GM18520 (cell line): ENCODE measurements around the gene LAMA4.

Source experiments
- ATAC-seq: cut with Tn5 transposase; IDR thresholded peaks from one replicate; pipeline ENCODE4 v1.9.1; 2021; ENCODE audit not compliant: unreplicated experiment

The LAMA4 gene

GRCh38 chr6:112245511-112246203, 8.7 kb downstream of the LAMA4 start:
- ATAC-seq = no peak

DNA sequence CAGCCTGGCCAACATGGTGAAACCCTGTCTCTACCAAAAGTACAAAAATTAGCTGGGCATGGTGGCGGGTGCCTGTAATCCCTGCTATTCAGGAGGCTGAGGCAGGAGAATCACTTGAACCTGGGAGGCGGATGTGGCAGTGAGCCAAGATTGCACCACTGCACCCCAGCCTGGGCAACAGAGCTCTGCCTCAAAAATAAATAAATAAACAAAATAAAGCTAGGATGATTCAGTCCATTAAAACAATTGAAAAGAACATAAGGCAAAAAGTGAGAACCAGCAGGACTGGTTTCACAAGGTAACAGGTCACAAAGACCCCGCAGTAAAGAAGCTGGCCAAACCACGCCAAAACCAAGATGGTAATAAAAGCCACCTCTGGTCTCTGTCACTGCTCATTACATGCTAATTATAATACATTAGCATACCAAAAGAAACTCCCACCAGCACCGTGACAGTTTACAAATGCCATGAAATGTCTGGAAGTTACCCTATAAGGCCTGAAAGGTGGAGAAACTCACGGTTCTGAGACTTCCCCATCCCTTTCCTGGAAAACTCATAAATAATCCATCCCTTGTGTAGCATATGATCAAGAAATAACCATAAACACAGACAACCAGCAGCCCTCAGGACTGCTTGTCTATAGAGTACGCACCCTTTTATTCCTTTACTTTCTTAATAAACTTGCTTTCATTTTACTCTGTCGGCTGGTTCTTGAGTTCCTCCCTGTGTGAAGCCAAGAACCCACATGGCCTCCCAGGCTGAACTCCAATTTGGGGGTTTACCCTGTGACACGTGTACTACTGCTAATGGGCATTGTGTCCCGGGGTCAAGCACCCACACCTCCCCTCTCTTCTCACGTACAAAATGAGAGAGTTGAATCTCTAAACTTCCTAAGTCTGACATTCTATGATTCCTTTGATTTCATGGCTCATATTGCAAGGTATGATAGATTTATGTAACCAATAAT, 10.2 kb downstream of the LAMA4 start:
- ATAC-seq = no peak

GRCh38 chr6:112241820-112242429, 12.4 kb downstream of the LAMA4 start:
- no peak for ATAC-seq

DNA sequence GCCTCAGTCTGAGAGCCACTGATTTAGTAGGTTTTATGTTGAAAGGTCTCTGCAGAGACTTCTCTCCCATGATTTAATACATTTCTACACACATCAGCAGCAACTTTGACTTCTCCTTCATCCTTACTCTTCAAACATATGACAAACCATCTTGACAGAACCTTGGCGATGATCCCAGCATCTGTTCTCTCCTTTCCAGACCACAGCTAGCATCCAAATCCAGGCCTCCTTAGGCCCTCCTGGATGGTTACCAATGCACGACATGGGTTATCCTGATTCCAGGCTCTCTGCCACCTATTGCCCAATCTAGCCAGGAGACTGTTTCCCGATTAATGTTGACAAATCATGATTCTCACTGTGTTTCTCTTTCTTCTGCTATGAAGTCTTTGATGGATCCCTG, 16.8 kb downstream of the LAMA4 start:
- ATAC-seq = no peak

DNA sequence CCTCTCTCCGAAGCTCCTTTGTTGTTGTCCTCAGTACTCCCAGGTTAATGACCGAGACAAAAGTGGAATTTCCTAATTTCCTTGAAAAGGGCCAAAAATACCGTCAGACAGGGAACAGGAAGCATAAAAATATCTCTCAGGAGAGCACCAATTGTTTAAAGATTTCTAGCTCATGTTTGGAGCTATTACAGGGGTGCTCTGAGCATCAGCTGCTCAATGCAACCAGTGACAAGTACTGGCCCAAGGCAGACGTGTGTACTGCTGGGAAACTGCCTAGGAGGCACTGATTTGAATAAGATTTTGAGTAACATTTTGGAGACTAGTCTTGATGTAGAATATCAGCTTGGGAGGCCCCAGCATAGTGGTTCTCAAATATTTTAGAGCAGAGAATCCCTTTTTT, 17.3 kb downstream of the LAMA4 start:
- ATAC-seq = no peak

GRCh38 chr6:112235956-112236355, 18.4 kb downstream of the LAMA4 start:
- ATAC-seq = no peak

DNA sequence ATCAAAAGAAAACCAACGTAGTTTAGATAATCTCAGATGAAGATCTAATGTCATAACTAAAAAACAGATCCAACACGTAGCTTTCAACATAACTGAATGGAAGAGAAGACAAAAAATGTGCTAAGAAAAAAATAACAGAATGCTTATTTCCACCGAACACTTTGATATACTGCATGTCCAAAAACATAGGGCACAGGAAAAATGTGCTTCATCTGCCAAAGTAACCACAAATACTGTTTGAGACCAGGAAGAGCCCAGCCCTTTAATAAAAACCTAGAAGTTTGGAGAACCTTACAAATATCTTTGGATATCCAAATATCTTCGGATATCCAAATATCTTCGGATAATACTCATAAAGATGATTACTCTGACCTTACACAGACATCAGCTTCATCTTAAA, 19.8 kb downstream of the LAMA4 start:
- no peak for ATAC-seq

GRCh38 chr6:112233847-112234246, 20.5 kb downstream of the LAMA4 start:
- no peak for ATAC-seq

- no peak for ATAC-seq
Measured at GRCh38 chr6:112232845-112233256, 21.5 kb downstream of the LAMA4 start.

- no peak for ATAC-seq
Measured at GRCh38 chr6:112231594-112232060, 22.7 kb downstream of the LAMA4 start.

- ATAC-seq = no peak
Measured at GRCh38 chr6:112231164-112231563, 23.2 kb downstream of the LAMA4 start.

DNA sequence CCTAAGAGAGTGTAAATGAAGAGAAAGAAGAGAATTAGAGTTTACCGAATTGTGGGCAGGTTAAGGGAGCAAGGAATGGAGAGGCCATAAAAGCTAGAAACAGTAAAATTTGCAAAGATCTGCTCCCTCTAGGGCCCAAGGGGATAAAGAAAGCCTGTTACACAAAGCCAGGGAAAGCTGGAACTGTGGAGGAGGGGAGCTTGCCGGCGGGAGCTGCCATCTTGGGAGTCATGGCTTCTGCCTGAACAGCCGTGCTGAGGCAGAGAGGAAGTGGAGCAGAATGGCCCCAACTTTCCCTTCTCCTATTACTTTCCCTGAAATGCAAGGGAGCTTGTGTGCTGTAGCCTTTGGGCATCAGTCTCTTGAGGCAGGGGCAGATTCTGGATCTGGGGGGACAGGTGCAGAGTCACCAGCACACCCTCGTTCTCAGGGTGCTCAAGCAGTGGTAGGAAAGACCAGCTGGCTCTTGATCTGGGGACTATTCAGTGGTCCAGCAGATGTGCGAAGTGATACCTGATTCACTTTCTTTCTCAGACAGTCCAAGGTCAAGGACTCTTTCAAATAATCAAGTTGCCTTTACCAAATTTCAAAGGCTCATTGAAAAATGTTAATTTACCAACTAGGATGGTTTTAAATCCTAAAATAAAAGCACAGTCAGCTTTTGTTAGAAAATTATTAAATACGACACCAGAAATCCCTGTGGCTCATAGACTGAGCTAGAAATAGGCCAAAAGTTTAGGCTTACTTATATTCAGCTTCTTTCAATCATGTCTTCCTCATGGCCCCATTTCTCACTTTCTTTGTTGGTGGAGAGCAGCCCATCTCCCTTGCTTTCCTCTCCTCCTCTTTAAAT, 25.7 kb downstream of the LAMA4 start:
- no peak for ATAC-seq

DNA sequence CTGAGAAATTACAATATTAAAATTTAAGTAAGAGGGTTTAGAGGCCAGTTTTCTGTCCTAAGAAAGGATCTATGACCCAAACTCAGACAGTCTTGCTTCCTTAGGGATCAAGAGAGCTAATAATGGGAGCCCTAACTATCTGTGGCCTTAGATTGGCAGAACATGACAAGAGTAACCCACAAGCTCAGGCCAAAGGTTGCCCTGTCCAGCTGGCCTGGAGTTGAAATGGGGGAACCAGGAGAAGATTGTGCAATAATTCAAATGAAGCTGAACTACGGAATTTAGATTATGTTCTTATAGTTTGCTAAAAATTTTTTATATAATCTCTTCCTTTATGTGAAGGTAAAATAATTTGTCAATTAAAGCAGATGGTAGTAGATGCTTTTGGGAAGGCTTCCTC, 26.4 kb downstream of the LAMA4 start:
- no peak for ATAC-seq

- no peak for ATAC-seq
Measured at GRCh38 chr6:112227411-112227810, 27.0 kb downstream of the LAMA4 start.

- no peak for ATAC-seq
Measured at GRCh38 chr6:112225691-112226090, 28.7 kb downstream of the LAMA4 start.

- ATAC-seq = no peak
Measured at GRCh38 chr6:112224088-112224487, 30.3 kb downstream of the LAMA4 start.

DNA sequence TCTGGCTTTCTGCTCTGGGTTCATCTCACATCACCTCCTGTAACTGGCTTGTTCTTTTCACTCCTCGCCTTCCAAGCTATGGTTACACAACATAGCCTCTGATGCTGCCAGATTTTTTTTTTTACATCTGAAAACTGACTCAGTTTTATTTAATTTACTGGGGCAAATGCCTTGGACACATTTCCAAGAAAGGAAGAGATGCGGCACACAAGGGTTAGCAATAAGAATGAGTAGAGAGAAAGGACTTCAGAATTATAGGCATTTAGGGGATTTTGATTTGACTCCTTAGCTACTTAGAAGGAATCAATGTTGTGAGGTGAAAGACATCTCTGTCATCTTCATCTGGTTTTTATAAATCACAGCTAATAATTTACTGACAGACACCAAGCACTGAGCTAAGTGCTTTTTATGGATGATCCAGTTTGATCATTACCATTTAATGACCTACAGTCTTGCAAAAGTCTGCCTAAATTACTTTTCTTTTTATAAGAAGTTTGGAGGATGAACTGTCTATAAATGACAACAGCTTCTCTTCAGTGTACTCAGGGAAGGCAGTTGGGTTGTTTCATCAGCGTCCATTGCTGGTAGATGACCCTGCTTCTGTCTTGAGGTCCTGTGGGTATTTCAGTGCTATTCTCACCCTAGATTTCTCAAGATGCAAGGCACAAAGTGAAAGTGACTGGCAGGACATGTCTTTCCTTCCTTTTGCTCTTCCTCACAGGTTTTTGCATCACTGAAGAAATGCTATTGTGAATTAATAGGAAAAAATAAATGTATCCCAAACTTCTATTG, 31.1 kb downstream of the LAMA4 start:
- no peak for ATAC-seq

DNA sequence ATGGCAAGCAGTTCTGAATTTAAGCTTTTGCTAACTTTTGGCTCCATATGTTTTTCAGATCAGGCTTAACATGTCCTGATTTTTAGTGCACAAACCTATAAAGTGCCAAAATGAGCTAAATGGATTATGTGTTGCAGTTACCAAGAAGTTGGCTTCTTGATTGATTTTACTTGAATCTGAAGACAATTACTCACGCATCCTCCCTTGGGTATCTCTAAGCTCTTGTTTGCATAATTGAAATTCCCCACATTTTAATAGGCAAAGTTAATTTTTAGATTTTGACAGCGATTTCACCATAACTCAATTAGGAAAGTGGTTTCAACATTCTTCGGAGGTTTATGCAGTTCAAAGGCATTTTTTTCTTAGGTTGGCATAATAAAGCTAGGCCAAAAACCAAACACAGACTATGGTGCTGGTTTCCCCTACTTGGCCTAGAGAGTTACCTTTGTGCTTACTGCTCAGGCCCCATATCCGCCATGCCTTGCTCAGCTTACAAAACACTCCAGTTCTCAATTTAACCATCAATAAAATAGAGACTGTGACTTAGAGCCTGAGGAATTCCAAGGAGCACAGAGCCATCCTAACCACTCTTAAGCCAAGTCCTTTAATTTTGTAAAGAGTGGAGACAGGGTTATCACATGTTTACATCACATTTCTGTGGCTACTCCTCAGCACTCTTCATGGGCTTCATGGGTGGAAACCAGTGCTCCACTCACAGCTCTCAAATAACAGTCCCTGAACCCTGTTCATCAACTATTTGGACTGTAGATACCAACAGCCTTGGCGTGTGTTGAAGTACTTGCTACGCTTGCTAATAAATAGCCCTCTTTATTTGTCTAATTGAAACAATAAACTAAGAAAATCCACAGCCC, 32.1 kb downstream of the LAMA4 start:
- ATAC-seq = no peak

DNA sequence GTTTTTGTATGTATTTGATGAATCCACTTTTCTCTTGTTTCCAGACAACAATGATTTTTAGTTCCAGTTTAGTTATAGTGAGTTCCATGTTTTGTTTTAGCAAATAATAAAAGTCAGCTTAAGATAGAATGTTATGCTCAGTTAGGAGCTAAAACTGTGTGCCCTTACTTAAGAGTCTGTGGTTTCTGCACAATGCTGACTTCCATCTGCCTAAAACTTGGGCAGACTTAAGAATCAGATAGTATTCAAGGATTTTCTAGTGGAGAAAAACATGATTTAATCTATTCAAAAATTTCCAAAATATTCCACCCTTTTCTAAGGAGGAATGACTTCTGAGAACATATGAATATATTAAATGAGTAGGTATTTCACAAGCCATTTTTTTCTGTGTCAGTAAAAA, 32.8 kb downstream of the LAMA4 start:
- no peak for ATAC-seq
